ENCODE data around the gene BNIP5. TPM values are rescaled to one million over a fixed set of nuclear protein-coding genes. Genes with fewer than 3 reads are reported as not detected.

The BNIP5 gene
- total RNA-seq, 1 experiment from 2014 or later, result not detected

DNA sequence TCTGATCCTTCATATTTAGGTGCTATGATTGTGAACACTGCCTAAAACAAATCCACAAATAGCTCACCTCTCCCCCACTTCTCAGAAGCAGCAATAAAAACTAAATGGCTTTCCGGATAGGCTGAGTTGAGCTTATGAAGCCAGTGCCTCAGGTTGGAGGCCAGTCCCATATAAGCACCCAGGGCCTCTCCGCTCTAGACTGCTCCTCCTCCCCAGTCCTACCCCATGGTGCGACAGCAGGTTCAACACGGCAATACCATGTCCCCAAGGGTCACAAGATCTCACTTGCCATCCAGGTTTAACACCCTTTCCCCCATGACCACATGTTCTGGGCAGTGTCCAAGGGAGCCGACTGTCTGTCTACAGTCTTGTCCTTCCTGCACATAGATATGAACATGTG lies 20.8 kb downstream of the BNIP5 start:
- no peak for ATAC-seq

GRCh38 chr6:36314221-36315014 lies 22.3 kb downstream of the BNIP5 start:
- no peaks in the 10 kb centered on the region for H3K27me3 Mint-ChIP-seq (ENCODE audit: low read depth)
- CTCF ChIA-PET, result interaction anchor here (0.9 to 2.5 kb wide), 2 partner anchors 12 to 20 kb away, joined by 3 to 13 read pairs; no protein-coding TSS in a partner anchor
- peaks cover 5% of the 10 kb centered on the region for H3K4me1 Mint-ChIP-seq
- H3K27ac Mint-ChIP-seq, result peak overlapping the region; percentile 71; the same call in 1 of the 2 replicates
- no peak for TF ChIP-seq GRHL2 (CRISPR knock-in tag; IDR thresholded peaks at IDR 0.05; ENCODE audit: insufficient replicate concordance, severe bottlenecking)
- no peak overlapping the region for H3K4me3 Mint-ChIP-seq
- POLR2A ChIA-PET, result no interaction called here
- H3K9me3 Mint-ChIP-seq, result peaks cover 7% of the 10 kb centered on the region
- ATAC-seq, result peak; percentile 58
- no peak for DNase-seq (ENCODE audit: low spot score)
- H3K36me3 Mint-ChIP-seq, result no peaks in the 10 kb centered on the region

More for the DNA sequence above, 20.8 kb downstream of the BNIP5 start:
- POLR2A ChIA-PET, result no interaction called here
- no peak for DNase-seq (ENCODE audit: low spot score)
- TF ChIP-seq FOXP1 (CRISPR knock-in tag; IDR thresholded peaks at IDR 0.05; ENCODE audit: borderline replicate concordance), result no peak
- no peak for TF ChIP-seq NFYB (CRISPR knock-in tag; conservative IDR thresholded peaks at IDR 0.05; ENCODE audit: low read depth)
- no peak for TF ChIP-seq CDX4 (CRISPR knock-in tag; IDR thresholded peaks at IDR 0.05; ENCODE audit: borderline replicate concordance)
- TF ChIP-seq CREB1 (CRISPR knock-in tag; IDR thresholded peaks at IDR 0.05), result no peak
- no peak for TF ChIP-seq SP1 (CRISPR knock-in tag; conservative IDR thresholded peaks at IDR 0.05)
- TF ChIP-seq CBFB (CRISPR knock-in tag; IDR thresholded peaks at IDR 0.05; ENCODE audit: low read depth), result no peak
- no peak for TF ChIP-seq ZNF671 (CRISPR knock-in tag; IDR thresholded peaks at IDR 0.05)
- no peak for TF ChIP-seq ATF1 (CRISPR knock-in tag; IDR thresholded peaks at IDR 0.05)
- no peak for TF ChIP-seq SOX15 (CRISPR knock-in tag; IDR thresholded peaks at IDR 0.05)
- Mint-ChIP-seq H3K36me3 (no peaks in the 10 kb centered on the region), H3K4me1 (peaks cover 5% of the 10 kb centered on the region), H3K4me3 (no peak overlapping the region), H3K9me3 (no peaks in the 10 kb centered on the region), H3K27ac (no peak overlapping the region), H3K27me3 (ENCODE audit: low read depth) (no peaks in the 10 kb centered on the region)
- CTCF ChIA-PET, result interaction anchor here (0.6 to 2.9 kb wide), 5 partner anchors 10 to 793 kb away, joined by 3 to 13 read pairs (median 4); no protein-coding TSS in a partner anchor

DNA sequence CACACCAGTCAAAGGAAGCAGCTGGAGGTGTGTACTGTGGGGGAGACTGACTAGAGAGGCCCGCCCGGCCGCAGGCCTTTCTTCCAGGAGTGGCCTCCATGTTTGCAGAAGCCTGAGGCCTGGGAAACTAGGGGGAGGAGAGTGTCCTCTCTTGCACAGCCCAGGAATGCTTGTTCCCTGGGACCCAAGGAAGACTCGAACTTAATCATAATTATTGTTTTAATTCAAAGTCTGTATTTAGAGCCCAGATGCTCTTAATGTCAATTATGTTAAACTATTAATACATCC lies 23.1 kb downstream of the BNIP5 start:
- TF ChIP-seq RORB (CRISPR knock-in tag; IDR thresholded peaks at IDR 0.05) (no peak), ZNF121 (CRISPR knock-in tag; IDR thresholded peaks at IDR 0.05) (no peak), FOXP4 (CRISPR knock-in tag; IDR thresholded peaks at IDR 0.05) (no peak), FOXP1 (CRISPR knock-in tag; IDR thresholded peaks at IDR 0.05; ENCODE audit: borderline replicate concordance) (no peak), IRF2 (CRISPR knock-in tag; IDR thresholded peaks at IDR 0.05; ENCODE audit: borderline replicate concordance, low read depth) (no peak), ATF2 (CRISPR knock-in tag; IDR thresholded peaks at IDR 0.05; ENCODE audit: borderline replicate concordance, low read depth) (no peak), CBFB (CRISPR knock-in tag; IDR thresholded peaks at IDR 0.05; ENCODE audit: low read depth) (no peak)
- TF ChIP-seq, protein P1, sequence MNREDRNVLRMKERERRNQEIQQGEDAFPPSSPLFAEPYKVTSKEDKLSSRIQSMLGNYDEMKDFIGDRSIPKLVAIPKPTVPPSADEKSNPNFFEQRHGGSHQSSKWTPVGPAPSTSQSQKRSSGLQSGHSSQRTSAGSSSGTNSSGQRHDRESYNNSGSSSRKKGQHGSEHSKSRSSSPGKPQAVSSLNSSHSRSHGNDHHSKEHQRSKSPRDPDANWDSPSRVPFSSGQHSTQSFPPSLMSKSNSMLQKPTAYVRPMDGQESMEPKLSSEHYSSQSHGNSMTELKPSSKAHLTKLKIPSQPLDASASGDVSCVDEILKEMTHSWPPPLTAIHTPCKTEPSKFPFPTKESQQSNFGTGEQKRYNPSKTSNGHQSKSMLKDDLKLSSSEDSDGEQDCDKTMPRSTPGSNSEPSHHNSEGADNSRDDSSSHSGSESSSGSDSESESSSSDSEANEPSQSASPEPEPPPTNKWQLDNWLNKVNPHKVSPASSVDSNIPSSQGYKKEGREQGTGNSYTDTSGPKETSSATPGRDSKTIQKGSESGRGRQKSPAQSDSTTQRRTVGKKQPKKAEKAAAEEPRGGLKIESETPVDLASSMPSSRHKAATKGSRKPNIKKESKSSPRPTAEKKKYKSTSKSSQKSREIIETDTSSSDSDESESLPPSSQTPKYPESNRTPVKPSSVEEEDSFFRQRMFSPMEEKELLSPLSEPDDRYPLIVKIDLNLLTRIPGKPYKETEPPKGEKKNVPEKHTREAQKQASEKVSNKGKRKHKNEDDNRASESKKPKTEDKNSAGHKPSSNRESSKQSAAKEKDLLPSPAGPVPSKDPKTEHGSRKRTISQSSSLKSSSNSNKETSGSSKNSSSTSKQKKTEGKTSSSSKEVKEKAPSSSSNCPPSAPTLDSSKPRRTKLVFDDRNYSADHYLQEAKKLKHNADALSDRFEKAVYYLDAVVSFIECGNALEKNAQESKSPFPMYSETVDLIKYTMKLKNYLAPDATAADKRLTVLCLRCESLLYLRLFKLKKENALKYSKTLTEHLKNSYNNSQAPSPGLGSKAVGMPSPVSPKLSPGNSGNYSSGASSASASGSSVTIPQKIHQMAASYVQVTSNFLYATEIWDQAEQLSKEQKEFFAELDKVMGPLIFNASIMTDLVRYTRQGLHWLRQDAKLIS (CRISPR knock-in tag; IDR thresholded peaks at IDR 0.05; ENCODE audit: borderline replicate concordance), result no peak
- TF ChIP-seq, protein P2, sequence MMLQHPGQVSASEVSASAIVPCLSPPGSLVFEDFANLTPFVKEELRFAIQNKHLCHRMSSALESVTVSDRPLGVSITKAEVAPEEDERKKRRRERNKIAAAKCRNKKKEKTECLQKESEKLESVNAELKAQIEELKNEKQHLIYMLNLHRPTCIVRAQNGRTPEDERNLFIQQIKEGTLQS (CRISPR knock-in tag; conservative IDR thresholded peaks at IDR 0.05), result no peak
- TF ChIP-seq, protein P3, sequence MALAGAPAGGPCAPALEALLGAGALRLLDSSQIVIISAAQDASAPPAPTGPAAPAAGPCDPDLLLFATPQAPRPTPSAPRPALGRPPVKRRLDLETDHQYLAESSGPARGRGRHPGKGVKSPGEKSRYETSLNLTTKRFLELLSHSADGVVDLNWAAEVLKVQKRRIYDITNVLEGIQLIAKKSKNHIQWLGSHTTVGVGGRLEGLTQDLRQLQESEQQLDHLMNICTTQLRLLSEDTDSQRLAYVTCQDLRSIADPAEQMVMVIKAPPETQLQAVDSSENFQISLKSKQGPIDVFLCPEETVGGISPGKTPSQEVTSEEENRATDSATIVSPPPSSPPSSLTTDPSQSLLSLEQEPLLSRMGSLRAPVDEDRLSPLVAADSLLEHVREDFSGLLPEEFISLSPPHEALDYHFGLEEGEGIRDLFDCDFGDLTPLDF (CRISPR knock-in tag; IDR thresholded peaks at IDR 0.05), result no peak
- DNase-seq (ENCODE audit: low spot score), result no peak
- H3K4me1 Mint-ChIP-seq, result peaks cover 5% of the 10 kb centered on the region
- no peaks in the 10 kb centered on the region for H3K36me3 Mint-ChIP-seq
- ChIA-PET POLR2A (no interaction called here), CTCF (interaction anchor here (0.9 to 2.5 kb wide), 2 partner anchors 11 to 21 kb away, joined by 3 to 13 read pairs; no protein-coding TSS in a partner anchor)
- H3K27ac Mint-ChIP-seq, result no peak overlapping the region
- H3K4me3 Mint-ChIP-seq, result no peak overlapping the region
- no peaks in the 10 kb centered on the region for H3K27me3 Mint-ChIP-seq (ENCODE audit: low read depth)
- peaks cover 9% of the 10 kb centered on the region for H3K9me3 Mint-ChIP-seq
- ATAC-seq, result no peak; the same call in 1 of the 2 replicates
